Measurements from ENCODE around the gene RXRB. TPM values are rescaled to one million over a fixed set of nuclear protein-coding genes. Genes with fewer than 3 reads are reported as not detected.

Gene RXRB
- total and polyA plus RNA-seq, 2 of the 13 experiments (the other 11 are each of a cell fraction or from before 2014, with no cell fraction given), result 26.7 to 55.7 TPM

- TF ChIP-seq MNT (IDR thresholded peaks at IDR 0.05) (no peak), GRHL1 (CRISPR knock-in tag; conservative IDR thresholded peaks at IDR 0.05) (no peak), SMC3 (IDR thresholded peaks at IDR 0.05; ENCODE audit: low read length) (no peak), ZBTB46 (CRISPR knock-in tag; IDR thresholded peaks at IDR 0.05; ENCODE audit: borderline replicate concordance) (no peak), KLF11 (CRISPR knock-in tag; IDR thresholded peaks at IDR 0.05) (peak; percentile 58; the same call in 1 of the 2 replicates), CENPX (CRISPR knock-in tag; IDR thresholded peaks at IDR 0.05) (no peak), ZNF562 (CRISPR knock-in tag; IDR thresholded peaks at IDR 0.05; ENCODE audit: borderline replicate concordance) (no peak), TCF7 (IDR thresholded peaks at IDR 0.05; ENCODE audit: low read depth) (no peak), PHF8 (CRISPR knock-in tag; IDR thresholded peaks at IDR 0.05) (peak; percentile 73), RXRA (CRISPR knock-in tag; IDR thresholded peaks at IDR 0.05) (peak; percentile 84), ZNF260 (CRISPR knock-in tag; IDR thresholded peaks at IDR 0.05; ENCODE audit: borderline replicate concordance, low read depth) (no peak), ZBTB33 (CRISPR knock-in tag; IDR thresholded peaks at IDR 0.05) (no peak), ZNF513 (CRISPR knock-in tag; conservative IDR thresholded peaks at IDR 0.05) (no peak), ZNF326 (CRISPR knock-in tag; IDR thresholded peaks at IDR 0.05; ENCODE audit: borderline replicate concordance) (peak; percentile 92), TAF15 (IDR thresholded peaks at IDR 0.05; ENCODE audit: low read depth, low read length, poor library complexity, severe bottlenecking) (peak; percentile 55), TERF1 (CRISPR knock-in tag; IDR thresholded peaks at IDR 0.05) (no peak), ZZZ3 (CRISPR knock-in tag; IDR thresholded peaks at IDR 0.05; ENCODE audit: borderline replicate concordance) (no peak)
These were observed 4.1 kb upstream of the RXRB start, which contains the start of gene HSD17B8 (continued) for GRCh38 chr6:33204415-33205190.
